NB4 (cell line): Measurements from ENCODE around the gene TEX22.
A peak's percentile ranks its signal among the peaks of the same experiment; 100 is the strongest.

Experiments
- DNase-seq: peaks from one replicate; pipeline ENCODE4 v3.0.0; 2010; ENCODE audit warnings: low read depth
- H3K4me3 ChIP-seq: one replicate; pipeline ENCODE4 v1.5.1; 2011; ENCODE audit warnings: mild to moderate bottlenecking, low read depth, low read length, moderate library complexity
- CTCF ChIP-seq: IDR thresholded peaks from one replicate; pipeline ENCODE4 v1.5.1; 2012; ENCODE audit warnings: low read depth, low read length
- MAX ChIP-seq: IDR thresholded peaks from 2 replicates; pipeline ENCODE4 v1.6.1; 2011; ENCODE audit warnings: low read depth, low read length
- MYC ChIP-seq: IDR thresholded peaks from 2 replicates; pipeline ENCODE4 v1.6.1; 2011; ENCODE audit warnings: low read depth, low read length
- POLR2A ChIP-seq: IDR thresholded peaks from 2 replicates; pipeline ENCODE4 v1.6.1; 2011; ENCODE audit warnings: mild to moderate bottlenecking; ENCODE audit not compliant: insufficient read length; ENCODE audit errors: extremely low read depth

Gene TEX22

GRCh38 chr14:105388976-105389375, 9.4 kb upstream of the TEX22 start:
- DNase-seq: no peak
- no peak overlapping the region for H3K4me3 ChIP-seq
- TF ChIP-seq MAX (no peak), POLR2A (no peak), MYC (no peak)

GRCh38 chr14:105389534-105389933, 8.8 kb upstream of the TEX22 start:
- no peak for DNase-seq
- no peak overlapping the region for H3K4me3 ChIP-seq
- TF ChIP-seq CTCF (no peak), MYC (no peak), POLR2A (no peak), MAX (no peak)

GRCh38 chr14:105389976-105390848, 8.1 kb upstream of the TEX22 start:
- no peak overlapping the region for H3K4me3 ChIP-seq
- TF ChIP-seq MYC (no peak), CTCF (no peak), POLR2A (no peak), MAX (no peak)
- peak; percentile 57 for DNase-seq

- DNase-seq: no peak
- TF ChIP-seq CTCF: no peak
- no peak for TF ChIP-seq POLR2A
- no peak for TF ChIP-seq MAX
- TF ChIP-seq MYC: no peak
- H3K4me3 ChIP-seq: no peak overlapping the region
Measured at GRCh38 chr14:105390849-105391500, 7.4 kb upstream of the TEX22 start.

GRCh38 chr14:105391541-105391940, 6.8 kb upstream of the TEX22 start:
- DNase-seq: no peak
- TF ChIP-seq MYC (no peak), MAX (no peak), CTCF (no peak), POLR2A (no peak)
- no peak overlapping the region for H3K4me3 ChIP-seq
